OCI-LY3 (cell line): ENCODE measurements around the gene WDR18.

Experiments used
- H2AFZ ChIP-seq: fragments of 200-600, 300-600 bp; shearing (Covaris generic); 2 replicates; pipeline ENCODE4 v1.6.0; 2014; ENCODE audit warnings: antibody characterized with exemption, low read depth, low read length
- H3K27ac ChIP-seq: fragments of 200-600, 300-600 bp; sonication (generic); 2 replicates; pipeline ENCODE4 v1.5.1; 2014; ENCODE audit warnings: mild to moderate bottlenecking, low read length, moderate library complexity, mixed read lengths
- H3K27me3 ChIP-seq: fragments of 200-600, 300-600 bp; sonication (generic); 2 replicates; pipeline ENCODE4 v1.6.1; 2014; ENCODE audit warnings: low read depth, low read length, mixed read lengths
- H3K36me3 ChIP-seq: fragments of 200-600, 300-600 bp; sonication (generic); replicated peaks from 2 replicates; pipeline ENCODE3; 2014; ENCODE audit warnings: low read depth, low read length, mixed read lengths
- H3K4me1 ChIP-seq: fragments of 300-600, 200-600 bp; sonication (generic); 2 replicates; pipeline ENCODE4 v1.6.1; 2014; ENCODE audit warnings: low read length, mixed read lengths
- H3K4me2 ChIP-seq: fragments of 200-600, 300-600 bp; sonication (generic); 2 replicates; pipeline ENCODE4 v1.6.1; 2014; ENCODE audit warnings: low read length, mixed read lengths
- H3K4me3 ChIP-seq: fragments of 300-600, 200-600 bp; sonication (generic); 2 replicates; pipeline ENCODE4 v1.5.1; 2014; ENCODE audit warnings: antibody characterized with exemption, mild to moderate bottlenecking, low read length, moderate library complexity
- H3K79me2 ChIP-seq: fragments of 300-600, 200-600 bp; shearing (Covaris generic); 2 replicates; pipeline ENCODE4 v1.6.1; 2014; ENCODE audit warnings: mild to moderate bottlenecking, low read length, mixed read lengths
- H3K9ac ChIP-seq: fragments of 300-600, 200-600 bp; shearing (Covaris generic); 2 replicates; pipeline ENCODE4 v1.6.0; 2014; ENCODE audit warnings: mild to moderate bottlenecking, low read length, moderate library complexity
- H3K9me3 ChIP-seq: fragments of 200-600, 300-600 bp; shearing (Covaris generic); 2 replicates; pipeline ENCODE4 v1.6.1; 2014; ENCODE audit warnings: low read length, mixed read lengths; ENCODE audit not compliant: insufficient read depth
- H4K20me1 ChIP-seq: fragments of 200-600, 300-600 bp; sonication (generic); 2 replicates; pipeline ENCODE4 v1.6.1; 2016; ENCODE audit warnings: low read length, mixed read lengths; ENCODE audit not compliant: insufficient read depth
- CTCF ChIP-seq: fragments of 200-600, 300-600 bp; sonication (generic); IDR thresholded peaks from 2 replicates; pipeline ENCODE4 v1.5.1; 2014; ENCODE audit warnings: antibody characterized with exemption, low read length, low read depth
- EZH2phosphoT487 ChIP-seq: fragments of 200-600 bp; shearing (Covaris generic); IDR thresholded peaks from 2 replicates; pipeline ENCODE4 v1.6.1; 2018; ENCODE audit warnings: antibody characterized with exemption, mixed run types, low read depth

The WDR18 gene

GRCh38 chr19:1006711-1007398, 22.7 kb downstream of the WDR18 start:
- H3K9me3 ChIP-seq: no peaks in the 10 kb centered on the region
- no peaks in the 10 kb centered on the region for H3K27me3 ChIP-seq
- no peak overlapping the region for H3K4me3 ChIP-seq
- TF ChIP-seq CTCF (0 out of 2 replicates have a peak, but pooled peaks have one; percentile 6), EZH2phosphoT487 (no peak)
- no peaks in the 10 kb centered on the region; the same call in 1 of the 2 replicates for H3K79me2 ChIP-seq
- H3K4me2 ChIP-seq: no peak overlapping the region
- H3K9ac ChIP-seq: no peak overlapping the region
- no peak overlapping the region for H3K27ac ChIP-seq
- H2AFZ ChIP-seq: no peak overlapping the region
- H3K4me1 ChIP-seq: no peaks in the 10 kb centered on the region
- peaks cover 40% of the 10 kb centered on the region for H3K36me3 ChIP-seq
- H4K20me1 ChIP-seq: peaks cover 8% of the 10 kb centered on the region; the same call in 1 of the 2 replicates

GRCh38 chr19:1007399-1008251, 23.5 kb downstream of the WDR18 start:
- Histone ChIP-seq H3K9me3 (no peaks in the 10 kb centered on the region), H3K4me1 (no peaks in the 10 kb centered on the region), H3K9ac (no peak overlapping the region), H3K4me2 (no peak overlapping the region), H3K27ac (no peak overlapping the region), H3K27me3 (no peaks in the 10 kb centered on the region), H4K20me1 (peaks cover 8% of the 10 kb centered on the region; the same call in 1 of the 2 replicates), H3K79me2 (no peaks in the 10 kb centered on the region; the same call in 1 of the 2 replicates), H2AFZ (no peak overlapping the region), H3K4me3 (no peak overlapping the region), H3K36me3 (peaks cover 46% of the 10 kb centered on the region)
- TF ChIP-seq EZH2phosphoT487 (no peak), CTCF (no peak)

- no peaks in the 10 kb centered on the region for H3K9me3 ChIP-seq
- H2AFZ ChIP-seq: no peak overlapping the region
- no peaks in the 10 kb centered on the region for H3K4me1 ChIP-seq
- H3K27ac ChIP-seq: no peak overlapping the region
- H3K9ac ChIP-seq: no peak overlapping the region
- no peaks in the 10 kb centered on the region for H3K27me3 ChIP-seq
- H3K79me2 ChIP-seq: peaks cover 6% of the 10 kb centered on the region
- no peak overlapping the region for H3K4me3 ChIP-seq
- H3K4me2 ChIP-seq: no peak overlapping the region
- H3K36me3 ChIP-seq: peaks cover 51% of the 10 kb centered on the region
- peaks cover 9% of the 10 kb centered on the region for H4K20me1 ChIP-seq
- TF ChIP-seq EZH2phosphoT487: no peak
- TF ChIP-seq CTCF: no peak
Measured at GRCh38 chr19:1008268-1009040, 24.3 kb downstream of the WDR18 start.
